ENCODE results near the gene KCNB1.

- TF ChIP-seq CTCF (IDR thresholded peaks at IDR 0.05) (no peak), POLR2A (IDR thresholded peaks at IDR 0.05) (no peak), POLR2AphosphoS5 (IDR thresholded peaks at IDR 0.05) (no peak), EP300 (IDR thresholded peaks at IDR 0.05; ENCODE audit: low read depth) (no peak)
Measured at GRCh38 chr20:49521356-49521755, 38.9 kb upstream of the KCNB1 start.

Measured in transverse colon (tissue), 4 donors.